Measurements from ENCODE around the gene COL5A1.
A peak's percentile ranks its signal among the peaks of the same experiment; 100 is the strongest.
"Not testable (repeated sequence)": the region's sequence is repeated elsewhere in the genome, so short reads cannot be mapped to it uniquely, and the experiment has no call there.

Gene COL5A1

GRCh38 chr9:134681061-134681661, 39.6 kb downstream of the COL5A1 start:
- no peaks in the 10 kb centered on the region for H3K9me3 ChIP-seq (ENCODE audit: insufficient read depth, low read length)
- H3K36me3 ChIP-seq (ENCODE audit: insufficient read depth, insufficient read length, low read length): peaks cover 69% of the 10 kb centered on the region
- DNase-seq (ENCODE audit: low read depth, low spot score): peak; percentile 42
- H3K27me3 ChIP-seq (ENCODE audit: insufficient read depth, insufficient read length): no peaks in the 10 kb centered on the region
- TF ChIP-seq SUZ12 (IDR thresholded peaks at IDR 0.05; ENCODE audit: extremely low read depth, insufficient read depth, insufficient read length) (no peak), ZNF274 (IDR thresholded peaks at IDR 0.05; ENCODE audit: low read depth, low read length) (no peak), YY1 (IDR thresholded peaks at IDR 0.05; ENCODE audit: insufficient read depth, insufficient read length) (no peak)
- H3K4me1 ChIP-seq (ENCODE audit: insufficient read depth, insufficient read length): peaks cover 14% of the 10 kb centered on the region
- H3K9ac ChIP-seq (ENCODE audit: insufficient read length, low read depth): no peak overlapping the region
- H3K4me3 ChIP-seq (ENCODE audit: insufficient read length, low read depth): no peak overlapping the region

GRCh38 chr9:134682026-134682425, 40.4 kb downstream of the COL5A1 start:
- TF ChIP-seq ZNF274 (IDR thresholded peaks at IDR 0.05; ENCODE audit: low read depth, low read length) (no peak), YY1 (IDR thresholded peaks at IDR 0.05; ENCODE audit: insufficient read depth, insufficient read length) (no peak), SUZ12 (IDR thresholded peaks at IDR 0.05; ENCODE audit: extremely low read depth, insufficient read depth, insufficient read length) (no peak)
- H3K9ac ChIP-seq (ENCODE audit: insufficient read length, low read depth): no peak overlapping the region
- H3K36me3 ChIP-seq (ENCODE audit: insufficient read depth, insufficient read length, low read length): peaks cover 71% of the 10 kb centered on the region
- H3K9me3 ChIP-seq (ENCODE audit: insufficient read depth, low read length): no peaks in the 10 kb centered on the region
- H3K4me3 ChIP-seq (ENCODE audit: insufficient read length, low read depth): no peak overlapping the region
- peaks cover 14% of the 10 kb centered on the region for H3K4me1 ChIP-seq (ENCODE audit: insufficient read depth, insufficient read length)
- H3K27me3 ChIP-seq (ENCODE audit: insufficient read depth, insufficient read length): no peaks in the 10 kb centered on the region
- DNase-seq (ENCODE audit: low read depth, low spot score): no peak

GRCh38 chr9:134682651-134683364, 41.2 kb downstream of the COL5A1 start:
- Histone ChIP-seq H3K4me1 (ENCODE audit: insufficient read depth, insufficient read length) (peaks cover 14% of the 10 kb centered on the region), H3K4me3 (ENCODE audit: insufficient read length, low read depth) (no peak overlapping the region), H3K9me3 (ENCODE audit: insufficient read depth, low read length) (no peaks in the 10 kb centered on the region), H3K36me3 (ENCODE audit: insufficient read depth, insufficient read length, low read length) (peaks cover 71% of the 10 kb centered on the region), H3K9ac (ENCODE audit: insufficient read length, low read depth) (peak overlapping the region; percentile 25), H3K27me3 (ENCODE audit: insufficient read depth, insufficient read length) (no peaks in the 10 kb centered on the region)
- TF ChIP-seq ZNF274 (IDR thresholded peaks at IDR 0.05; ENCODE audit: low read depth, low read length) (no peak), YY1 (IDR thresholded peaks at IDR 0.05; ENCODE audit: insufficient read depth, insufficient read length) (no peak), SUZ12 (IDR thresholded peaks at IDR 0.05; ENCODE audit: extremely low read depth, insufficient read depth, insufficient read length) (no peak)
- no peak for DNase-seq (ENCODE audit: low read depth, low spot score)

GRCh38 chr9:134683714-134684374, 42.2 kb downstream of the COL5A1 start:
- TF ChIP-seq SUZ12 (IDR thresholded peaks at IDR 0.05; ENCODE audit: extremely low read depth, insufficient read depth, insufficient read length) (no peak), ZNF274 (IDR thresholded peaks at IDR 0.05; ENCODE audit: low read depth, low read length) (no peak), YY1 (IDR thresholded peaks at IDR 0.05; ENCODE audit: insufficient read depth, insufficient read length) (no peak)
- Histone ChIP-seq H3K9ac (ENCODE audit: insufficient read length, low read depth) (no peak overlapping the region), H3K27me3 (ENCODE audit: insufficient read depth, insufficient read length) (no peaks in the 10 kb centered on the region), H3K36me3 (ENCODE audit: insufficient read depth, insufficient read length, low read length) (peaks cover 74% of the 10 kb centered on the region), H3K9me3 (ENCODE audit: insufficient read depth, low read length) (no peaks in the 10 kb centered on the region), H3K4me3 (ENCODE audit: insufficient read length, low read depth) (no peak overlapping the region), H3K4me1 (ENCODE audit: insufficient read depth, insufficient read length) (peaks cover 9% of the 10 kb centered on the region)
- DNase-seq (ENCODE audit: low read depth, low spot score): no peak

GRCh38 chr9:134684375-134684723, 42.7 kb downstream of the COL5A1 start:
- no peak overlapping the region for H3K4me3 ChIP-seq (ENCODE audit: insufficient read length, low read depth)
- TF ChIP-seq SUZ12 (IDR thresholded peaks at IDR 0.05; ENCODE audit: extremely low read depth, insufficient read depth, insufficient read length) (no peak), YY1 (IDR thresholded peaks at IDR 0.05; ENCODE audit: insufficient read depth, insufficient read length) (no peak), ZNF274 (IDR thresholded peaks at IDR 0.05; ENCODE audit: low read depth, low read length) (no peak)
- no peaks in the 10 kb centered on the region for H3K9me3 ChIP-seq (ENCODE audit: insufficient read depth, low read length)
- peaks cover 9% of the 10 kb centered on the region for H3K4me1 ChIP-seq (ENCODE audit: insufficient read depth, insufficient read length)
- H3K36me3 ChIP-seq (ENCODE audit: insufficient read depth, insufficient read length, low read length): peaks cover 79% of the 10 kb centered on the region
- no peak for DNase-seq (ENCODE audit: low read depth, low spot score)
- H3K27me3 ChIP-seq (ENCODE audit: insufficient read depth, insufficient read length): no peaks in the 10 kb centered on the region
- no peak overlapping the region for H3K9ac ChIP-seq (ENCODE audit: insufficient read length, low read depth)

- not testable (repeated sequence) for H3K27me3 ChIP-seq (ENCODE audit: insufficient read depth, insufficient read length); DNase-seq (ENCODE audit: low read depth, low spot score); H3K9ac ChIP-seq (ENCODE audit: insufficient read length, low read depth); H3K4me1 ChIP-seq (ENCODE audit: insufficient read depth, insufficient read length); H3K4me3 ChIP-seq (ENCODE audit: insufficient read length, low read depth); H3K9me3 ChIP-seq (ENCODE audit: insufficient read depth, low read length)
- peaks cover 82% of the 10 kb centered on the region for H3K36me3 ChIP-seq (ENCODE audit: insufficient read depth, insufficient read length, low read length)
Measured at GRCh38 chr9:134684941-134685340, 43.3 kb downstream of the COL5A1 start.

- H3K9ac ChIP-seq (ENCODE audit: insufficient read length, low read depth): no peak overlapping the region
- peaks cover 90% of the 10 kb centered on the region for H3K36me3 ChIP-seq (ENCODE audit: insufficient read depth, insufficient read length, low read length)
- H3K4me3 ChIP-seq (ENCODE audit: insufficient read length, low read depth): no peak overlapping the region
- H3K4me1 ChIP-seq (ENCODE audit: insufficient read depth, insufficient read length): peaks cover 8% of the 10 kb centered on the region
- TF ChIP-seq SUZ12 (IDR thresholded peaks at IDR 0.05; ENCODE audit: extremely low read depth, insufficient read depth, insufficient read length) (no peak), YY1 (IDR thresholded peaks at IDR 0.05; ENCODE audit: insufficient read depth, insufficient read length) (no peak), ZNF274 (IDR thresholded peaks at IDR 0.05; ENCODE audit: low read depth, low read length) (no peak)
- no peaks in the 10 kb centered on the region for H3K9me3 ChIP-seq (ENCODE audit: insufficient read depth, low read length)
- DNase-seq (ENCODE audit: low read depth, low spot score): no peak
- H3K27me3 ChIP-seq (ENCODE audit: insufficient read depth, insufficient read length): no peaks in the 10 kb centered on the region
Measured at GRCh38 chr9:134685784-134686183, 44.2 kb downstream of the COL5A1 start.
